HL-60 (cell line): ENCODE measurements around the gene SNRNP48.

ENCODE experiments used
- CTCF ChIP-seq: IDR thresholded peaks from one replicate; pipeline ENCODE4 v1.5.1; 2011; ENCODE audit warnings: low read length, control low read depth, inconsistent platforms; ENCODE audit not compliant: insufficient read depth
- GABPA ChIP-seq: IDR thresholded peaks from 2 replicates; pipeline ENCODE4 v1.6.1; 2012; ENCODE audit warnings: low read depth
- POLR2AphosphoS5 ChIP-seq: IDR thresholded peaks from 2 replicates; pipeline ENCODE4 v1.6.1; 2012; ENCODE audit warnings: low read depth
- REST ChIP-seq: IDR thresholded peaks from 2 replicates; pipeline ENCODE4 v1.6.1; 2012; ENCODE audit warnings: low read depth; ENCODE audit not compliant: insufficient replicate concordance
- SPI1 ChIP-seq: IDR thresholded peaks from 2 replicates; pipeline ENCODE4 v1.6.1; 2012; ENCODE audit warnings: low read depth, mild to moderate bottlenecking, borderline replicate concordance

- TF ChIP-seq POLR2AphosphoS5 (no peak), CTCF (no peak), REST (no peak), GABPA (no peak), SPI1 (no peak)
These were observed 45.4 kb upstream of the SNRNP48 start for GRCh38 chr6:7544597-7544996.
